B cell (primary cell): ENCODE results near the gene GP1BB.

Experiments
- EZH2 ChIP-seq: IDR thresholded peaks from 2 replicates; pipeline ENCODE4 v1.6.1; 2012; ENCODE audit warnings: borderline replicate concordance, low read depth, mild to moderate bottlenecking, moderate library complexity, low read length; ENCODE audit not compliant: insufficient read depth, poor library complexity, severe bottlenecking
- TF ChIP-seq, protein P1 (sequence below): fragments of 200-600 bp; IDR thresholded peaks from one replicate; pipeline ENCODE4 v1.8.0; 2022; ENCODE audit warnings: antibody characterized with exemption, mild to moderate bottlenecking

DNA sequence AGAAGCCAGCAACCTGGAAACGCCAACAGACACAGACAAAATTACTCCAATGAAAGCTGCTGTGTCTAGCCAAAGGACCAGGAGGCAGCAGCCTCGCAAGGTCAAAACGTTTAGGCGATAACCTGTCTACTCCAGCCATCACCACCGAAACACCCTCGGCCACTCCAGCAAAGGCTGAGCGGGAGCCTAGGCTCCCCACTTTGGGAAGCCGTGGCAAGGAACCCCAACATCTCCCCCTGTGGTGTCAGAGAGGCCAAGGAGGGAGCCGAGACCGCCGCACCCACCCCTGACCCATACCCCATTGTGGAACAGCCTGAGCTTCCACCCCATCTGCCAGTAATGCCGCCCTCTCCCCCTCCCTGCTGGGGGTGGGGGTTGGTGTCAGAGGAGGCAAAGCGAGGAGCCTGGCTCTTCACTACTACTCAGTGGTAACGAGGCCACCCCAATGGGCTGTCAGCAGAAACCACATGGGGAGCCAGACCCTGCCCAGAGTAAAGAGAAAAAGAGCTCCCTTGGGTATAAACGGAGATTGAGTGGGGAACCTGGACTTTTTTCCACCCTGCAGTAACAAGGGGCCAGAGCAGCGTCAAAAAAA lies 43.0 kb upstream of the GP1BB start:
- TF ChIP-seq, protein P1, sequence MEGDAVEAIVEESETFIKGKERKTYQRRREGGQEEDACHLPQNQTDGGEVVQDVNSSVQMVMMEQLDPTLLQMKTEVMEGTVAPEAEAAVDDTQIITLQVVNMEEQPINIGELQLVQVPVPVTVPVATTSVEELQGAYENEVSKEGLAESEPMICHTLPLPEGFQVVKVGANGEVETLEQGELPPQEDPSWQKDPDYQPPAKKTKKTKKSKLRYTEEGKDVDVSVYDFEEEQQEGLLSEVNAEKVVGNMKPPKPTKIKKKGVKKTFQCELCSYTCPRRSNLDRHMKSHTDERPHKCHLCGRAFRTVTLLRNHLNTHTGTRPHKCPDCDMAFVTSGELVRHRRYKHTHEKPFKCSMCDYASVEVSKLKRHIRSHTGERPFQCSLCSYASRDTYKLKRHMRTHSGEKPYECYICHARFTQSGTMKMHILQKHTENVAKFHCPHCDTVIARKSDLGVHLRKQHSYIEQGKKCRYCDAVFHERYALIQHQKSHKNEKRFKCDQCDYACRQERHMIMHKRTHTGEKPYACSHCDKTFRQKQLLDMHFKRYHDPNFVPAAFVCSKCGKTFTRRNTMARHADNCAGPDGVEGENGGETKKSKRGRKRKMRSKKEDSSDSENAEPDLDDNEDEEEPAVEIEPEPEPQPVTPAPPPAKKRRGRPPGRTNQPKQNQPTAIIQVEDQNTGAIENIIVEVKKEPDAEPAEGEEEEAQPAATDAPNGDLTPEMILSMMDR, result no peak
- TF ChIP-seq EZH2, result no peak
